Neural cell (in vitro differentiated cells): Measurements from ENCODE around the gene CACNA1D.

Experiments used
- EP300 ChIP-seq: fragments of 450-650 bp; conservative IDR thresholded peaks from 2 replicates; pipeline ENCODE4 v1.6.1; 2014; ENCODE audit warnings: antibody characterized with exemption, mild to moderate bottlenecking, moderate library complexity; ENCODE audit not compliant: poor library complexity, severe bottlenecking
- EZH2 ChIP-seq: fragments of 200-600, 300-800 bp; shearing (Covaris generic), sonication (generic); IDR thresholded peaks from 2 replicates; pipeline ENCODE4 v1.6.1; 2014; ENCODE audit warnings: antibody characterized with exemption, low read length, borderline replicate concordance, mild to moderate bottlenecking; ENCODE audit not compliant: insufficient read depth, poor library complexity, severe bottlenecking
- MXI1 ChIP-seq: fragments of 450-650 bp; conservative IDR thresholded peaks from 2 replicates; pipeline ENCODE4 v1.6.1; 2014; ENCODE audit warnings: antibody characterized with exemption, mild to moderate bottlenecking; ENCODE audit not compliant: poor library complexity, severe bottlenecking
- POLR2AphosphoS5 ChIP-seq: IDR thresholded peaks from 2 replicates; pipeline ENCODE4 v1.6.1; 2012
- RAD21 ChIP-seq: fragments of 450-650 bp; conservative IDR thresholded peaks from 2 replicates; pipeline ENCODE4 v1.6.1; 2014; ENCODE audit warnings: antibody characterized with exemption, mild to moderate bottlenecking, moderate library complexity
- SMC3 ChIP-seq: fragments of 450-650 bp; conservative IDR thresholded peaks from 2 replicates; pipeline ENCODE4 v1.6.1; 2014; ENCODE audit warnings: antibody characterized with exemption, mild to moderate bottlenecking, moderate library complexity; ENCODE audit not compliant: poor library complexity
- TAF1 ChIP-seq: IDR thresholded peaks from 2 replicates; pipeline ENCODE4 v1.6.1; 2012; ENCODE audit warnings: low read depth
- TF ChIP-seq, protein P1 (sequence below): IDR thresholded peaks from 2 replicates; pipeline ENCODE4 v1.6.1; 2012; ENCODE audit warnings: borderline replicate concordance
- TF ChIP-seq, protein P2 (sequence below): fragments of 450-650 bp; IDR thresholded peaks from 2 replicates; pipeline ENCODE4 v1.5.1; 2014; ENCODE audit warnings: antibody characterized with exemption, mild to moderate bottlenecking, moderate library complexity; ENCODE audit not compliant: poor library complexity, severe bottlenecking

DNA sequence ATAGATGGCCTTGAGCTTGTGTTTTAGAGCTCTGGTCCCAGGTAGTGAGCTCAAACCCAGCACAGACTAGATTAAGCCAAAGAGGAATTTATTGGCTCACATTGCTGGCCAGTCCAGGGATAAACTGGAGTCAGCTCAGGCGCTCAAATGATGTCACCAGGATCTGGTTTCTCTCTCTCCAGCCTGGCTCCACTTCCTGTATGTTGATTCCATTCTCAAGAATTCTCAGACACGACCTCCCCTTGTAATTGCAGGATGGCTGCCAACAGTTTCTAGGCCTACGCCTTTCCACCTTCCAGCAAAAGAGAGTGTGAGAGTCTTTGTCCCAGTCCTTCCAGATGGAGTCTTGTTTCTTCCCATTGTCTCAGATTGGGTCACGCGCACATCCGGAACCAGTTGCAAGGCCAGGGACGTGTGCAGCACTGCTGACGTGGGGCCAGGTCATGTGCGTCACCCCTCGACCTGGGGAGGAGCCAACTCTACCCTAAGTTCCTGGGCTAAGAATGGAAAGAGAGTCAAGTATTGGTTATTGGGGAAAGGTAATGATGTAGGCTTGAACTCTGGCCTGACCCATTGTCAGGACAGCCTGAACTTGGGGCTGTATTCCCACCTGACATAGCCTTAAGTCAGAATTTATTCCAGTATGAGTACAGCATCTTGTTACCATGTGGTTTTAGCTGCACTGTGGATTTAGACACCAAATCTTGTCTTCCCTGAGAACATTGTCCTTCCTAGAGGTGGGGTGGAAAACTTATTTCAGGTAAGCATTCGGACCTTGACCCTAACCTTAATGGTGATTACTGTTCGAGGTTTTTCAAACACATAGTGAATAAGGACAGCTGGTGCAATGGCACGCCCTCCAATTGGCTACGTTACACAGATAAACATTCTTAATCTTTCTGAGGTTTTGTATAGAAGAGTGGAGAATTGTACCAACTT is 31.6 kb downstream of the CACNA1D start:
- TF ChIP-seq, protein P1, sequence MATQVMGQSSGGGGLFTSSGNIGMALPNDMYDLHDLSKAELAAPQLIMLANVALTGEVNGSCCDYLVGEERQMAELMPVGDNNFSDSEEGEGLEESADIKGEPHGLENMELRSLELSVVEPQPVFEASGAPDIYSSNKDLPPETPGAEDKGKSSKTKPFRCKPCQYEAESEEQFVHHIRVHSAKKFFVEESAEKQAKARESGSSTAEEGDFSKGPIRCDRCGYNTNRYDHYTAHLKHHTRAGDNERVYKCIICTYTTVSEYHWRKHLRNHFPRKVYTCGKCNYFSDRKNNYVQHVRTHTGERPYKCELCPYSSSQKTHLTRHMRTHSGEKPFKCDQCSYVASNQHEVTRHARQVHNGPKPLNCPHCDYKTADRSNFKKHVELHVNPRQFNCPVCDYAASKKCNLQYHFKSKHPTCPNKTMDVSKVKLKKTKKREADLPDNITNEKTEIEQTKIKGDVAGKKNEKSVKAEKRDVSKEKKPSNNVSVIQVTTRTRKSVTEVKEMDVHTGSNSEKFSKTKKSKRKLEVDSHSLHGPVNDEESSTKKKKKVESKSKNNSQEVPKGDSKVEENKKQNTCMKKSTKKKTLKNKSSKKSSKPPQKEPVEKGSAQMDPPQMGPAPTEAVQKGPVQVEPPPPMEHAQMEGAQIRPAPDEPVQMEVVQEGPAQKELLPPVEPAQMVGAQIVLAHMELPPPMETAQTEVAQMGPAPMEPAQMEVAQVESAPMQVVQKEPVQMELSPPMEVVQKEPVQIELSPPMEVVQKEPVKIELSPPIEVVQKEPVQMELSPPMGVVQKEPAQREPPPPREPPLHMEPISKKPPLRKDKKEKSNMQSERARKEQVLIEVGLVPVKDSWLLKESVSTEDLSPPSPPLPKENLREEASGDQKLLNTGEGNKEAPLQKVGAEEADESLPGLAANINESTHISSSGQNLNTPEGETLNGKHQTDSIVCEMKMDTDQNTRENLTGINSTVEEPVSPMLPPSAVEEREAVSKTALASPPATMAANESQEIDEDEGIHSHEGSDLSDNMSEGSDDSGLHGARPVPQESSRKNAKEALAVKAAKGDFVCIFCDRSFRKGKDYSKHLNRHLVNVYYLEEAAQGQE = no peak
- TF ChIP-seq EP300 (no peak), SMC3 (no peak), RAD21 (no peak), POLR2AphosphoS5 (no peak), EZH2 (no peak), TAF1 (no peak), MXI1 (no peak)
- TF ChIP-seq, protein P2, sequence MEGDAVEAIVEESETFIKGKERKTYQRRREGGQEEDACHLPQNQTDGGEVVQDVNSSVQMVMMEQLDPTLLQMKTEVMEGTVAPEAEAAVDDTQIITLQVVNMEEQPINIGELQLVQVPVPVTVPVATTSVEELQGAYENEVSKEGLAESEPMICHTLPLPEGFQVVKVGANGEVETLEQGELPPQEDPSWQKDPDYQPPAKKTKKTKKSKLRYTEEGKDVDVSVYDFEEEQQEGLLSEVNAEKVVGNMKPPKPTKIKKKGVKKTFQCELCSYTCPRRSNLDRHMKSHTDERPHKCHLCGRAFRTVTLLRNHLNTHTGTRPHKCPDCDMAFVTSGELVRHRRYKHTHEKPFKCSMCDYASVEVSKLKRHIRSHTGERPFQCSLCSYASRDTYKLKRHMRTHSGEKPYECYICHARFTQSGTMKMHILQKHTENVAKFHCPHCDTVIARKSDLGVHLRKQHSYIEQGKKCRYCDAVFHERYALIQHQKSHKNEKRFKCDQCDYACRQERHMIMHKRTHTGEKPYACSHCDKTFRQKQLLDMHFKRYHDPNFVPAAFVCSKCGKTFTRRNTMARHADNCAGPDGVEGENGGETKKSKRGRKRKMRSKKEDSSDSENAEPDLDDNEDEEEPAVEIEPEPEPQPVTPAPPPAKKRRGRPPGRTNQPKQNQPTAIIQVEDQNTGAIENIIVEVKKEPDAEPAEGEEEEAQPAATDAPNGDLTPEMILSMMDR = no peak
